ENCODE results near the gene CFAP119. TPM values are rescaled to one million over a fixed set of nuclear protein-coding genes. Genes with fewer than 3 reads are reported as not detected.

Gene CFAP119
- polyA plus RNA-seq, 3 donors = 2.4 to 25.3 (median 3.5) TPM

- peak overlapping the region; percentile 77 for H3K4me2 ChIP-seq (replicated peaks; ENCODE audit: extremely low read depth, low read length, poor library complexity, severe bottlenecking)
- Mint-ChIP-seq H3K4me3 (peak overlapping the region; percentile 89 to 92), H3K36me3 (peaks cover 40 to 59% of the 10 kb centered on the region in 2 donors), H3K27ac (peak overlapping the region; percentile 80 to 95 (median 90)), H3K9me3 (no peaks in the 10 kb centered on the region), H3K27me3 (ENCODE audit: low read depth in 3 of 3) (no peaks in the 10 kb centered on the region), H3K4me1 (peaks cover 27% of the 10 kb centered on the region)
- H3K4me1 ChIP-seq (ENCODE audit: control insufficient read depth in 1 of 2, insufficient read depth in 2 of 2, low read length in 2 of 2) = peaks cover 23 to 24% of the 10 kb centered on the region in 2 donors
- no peak for TF ChIP-seq CTCF (IDR thresholded peaks at IDR 0.05)
- peak overlapping the region; percentile 87 for H2AFZ ChIP-seq (ENCODE audit: insufficient read depth, low read depth, low read length, poor library complexity, severe bottlenecking)
- peaks cover 34 to 58% of the 10 kb centered on the region in 2 donors for H3K36me3 ChIP-seq (replicated peaks in 1 of 2; ENCODE audit: control insufficient read depth in 1 of 2, insufficient read depth in 2 of 2, low read length in 2 of 2)
- no peaks in the 10 kb centered on the region for H3K9me3 ChIP-seq (replicated peaks in 1 of 2; ENCODE audit: control insufficient read depth in 1 of 2, insufficient read depth in 1 of 2, low read length in 2 of 2)
- H4K20me1 ChIP-seq (ENCODE audit: insufficient read depth, low read length) = no peaks in the 10 kb centered on the region
- H3K27me3 ChIP-seq (ENCODE audit: control insufficient read depth in 2 of 2, insufficient read depth in 2 of 2, low read length in 2 of 2) = no peaks in the 10 kb centered on the region
- intact Hi-C loops (cut with micrococcal nuclease) = loop anchor here (5.0 kb wide), 2 partner anchors 35 to 45 kb away; no protein-coding TSS in a partner anchor
- 82% methylated on average over 2 of the region's 3 CpGs for WGBS (ENCODE audit: insufficient coverage)
- H3K9ac ChIP-seq (ENCODE audit: insufficient read depth, low read length, poor library complexity, severe bottlenecking) = peak overlapping the region; percentile 73
- H3K79me2 ChIP-seq (ENCODE audit: insufficient read depth, low read length) = peaks cover 29% of the 10 kb centered on the region
- peak overlapping the region; percentile 69 to 88 for H3K27ac ChIP-seq (ENCODE audit: low read depth in 1 of 2, low read length in 2 of 2)
- DNase-seq = no peak
- H3K4me3 ChIP-seq (replicated peaks in 1 of 3; ENCODE audit: low read depth in 2 of 3, low read length in 3 of 3) = peak overlapping the region in 2 of 3 experiments; percentile 69 to 79
These were observed 14.5 kb downstream of the CFAP119 start for GRCh38 chr16:30747331-30747730.

- no peak for TF ChIP-seq CTCF (IDR thresholded peaks at IDR 0.05)
- Histone ChIP-seq H3K27me3 (ENCODE audit: control insufficient read depth in 2 of 2, insufficient read depth in 2 of 2, low read length in 2 of 2) (no peaks in the 10 kb centered on the region), H3K27ac (ENCODE audit: low read depth in 1 of 2, low read length in 2 of 2) (peak overlapping the region in 1 of 2 donors; percentile 88), H3K4me3 (replicated peaks in 1 of 3; ENCODE audit: low read depth in 2 of 3, low read length in 3 of 3) (no peak overlapping the region), H2AFZ (ENCODE audit: insufficient read depth, low read depth, low read length, poor library complexity, severe bottlenecking) (no peak overlapping the region), H3K4me1 (ENCODE audit: control insufficient read depth in 1 of 2, insufficient read depth in 2 of 2, low read length in 2 of 2) (peaks cover 23 to 24% of the 10 kb centered on the region in 2 donors), H4K20me1 (ENCODE audit: insufficient read depth, low read length) (no peaks in the 10 kb centered on the region), H3K9me3 (replicated peaks in 1 of 2; ENCODE audit: control insufficient read depth in 1 of 2, insufficient read depth in 1 of 2, low read length in 2 of 2) (no peaks in the 10 kb centered on the region), H3K9ac (ENCODE audit: insufficient read depth, low read length, poor library complexity, severe bottlenecking) (no peak overlapping the region), H3K4me2 (replicated peaks; ENCODE audit: extremely low read depth, low read length, poor library complexity, severe bottlenecking) (no peak overlapping the region), H3K36me3 (replicated peaks in 1 of 2; ENCODE audit: control insufficient read depth in 1 of 2, insufficient read depth in 2 of 2, low read length in 2 of 2) (peaks cover 37 to 59% of the 10 kb centered on the region in 2 donors), H3K79me2 (ENCODE audit: insufficient read depth, low read length) (peaks cover 29% of the 10 kb centered on the region)
- 98% methylated on average over 6 of the region's 9 CpGs for WGBS (ENCODE audit: insufficient coverage)
- intact Hi-C loops (cut with micrococcal nuclease) = loop anchor here (5.0 kb wide), 2 partner anchors 34 to 44 kb away; no protein-coding TSS in a partner anchor
- peaks cover 45 to 59% of the 10 kb centered on the region in 2 donors for H3K36me3 Mint-ChIP-seq
- no peaks in the 10 kb centered on the region for H3K27me3 Mint-ChIP-seq (ENCODE audit: low read depth in 3 of 3)
- H3K9me3 Mint-ChIP-seq = no peaks in the 10 kb centered on the region
- no peak overlapping the region for H3K4me3 Mint-ChIP-seq
- peaks cover 27% of the 10 kb centered on the region for H3K4me1 Mint-ChIP-seq
- peak overlapping the region in 5 of 7 donors; percentile 7 to 82 (median 76) for H3K27ac Mint-ChIP-seq
- DNase-seq = peak in 2 of 3 donors; percentile 33 to 42
These were observed 15.2 kb downstream of the CFAP119 start for GRCh38 chr16:30746638-30747175.
